Neuronal stem cell (in vitro differentiated cells): ENCODE results near the gene UFD1.

Experiments used
- DNase-seq: peaks from one replicate; pipeline ENCODE4 v3.0.0-alpha.2; 2013; ENCODE audit warnings: low spot score
- H2AFZ ChIP-seq: one replicate; pipeline ENCODE4 v1.6.1; 2013; ENCODE audit warnings: mild to moderate bottlenecking, low read length, inconsistent platforms
- H2AK5ac ChIP-seq: 2 replicates; pipeline ENCODE4 v1.6.1; 2013; ENCODE audit warnings: low read depth, mild to moderate bottlenecking, inconsistent platforms, low read length, moderate library complexity, mixed read lengths
- H2BK120ac ChIP-seq: 2 replicates; pipeline ENCODE4 v1.6.1; 2013; ENCODE audit warnings: low read depth, mild to moderate bottlenecking, inconsistent platforms, low read length, moderate library complexity, mixed read lengths
- H2BK12ac ChIP-seq: one replicate; pipeline ENCODE4 v1.6.1; 2013; ENCODE audit warnings: low read length, inconsistent platforms
- H2BK15ac ChIP-seq: 2 replicates; pipeline ENCODE4 v1.6.1; 2013; ENCODE audit warnings: mild to moderate bottlenecking, low read length, inconsistent platforms, mixed read lengths
- H2BK5ac ChIP-seq: one replicate; pipeline ENCODE4 v1.6.1; 2013; ENCODE audit warnings: inconsistent platforms, mild to moderate bottlenecking, low read length, moderate library complexity
- H3K14ac ChIP-seq: one replicate; pipeline ENCODE4 v1.6.1; 2013; ENCODE audit warnings: low read length, inconsistent platforms
- H3K18ac ChIP-seq: 2 replicates; pipeline ENCODE4 v1.6.1; 2013; ENCODE audit warnings: low read length, inconsistent platforms
- H3K23ac ChIP-seq: 2 replicates; pipeline ENCODE4 v1.6.1; 2013; ENCODE audit warnings: low read depth, mild to moderate bottlenecking, mixed read lengths, low read length, inconsistent platforms; ENCODE audit not compliant: poor library complexity
- H3K27ac ChIP-seq: replicated peaks from 3 replicates; pipeline ENCODE4 v1.5.1; 2013; ENCODE audit warnings: low read length, inconsistent platforms
- H3K27me3 ChIP-seq, 3 experiments: 2 replicates each; pipeline ENCODE4 v1.6.1; 2013; ENCODE audit warnings: low read length in 3 of 3, mild to moderate bottlenecking in 2 of 3, inconsistent platforms in 1 of 3, low read depth in 1 of 3, mixed read lengths in 1 of 3, moderate library complexity in 1 of 3; ENCODE audit not compliant: control insufficient read depth in 3 of 3, insufficient read depth in 3 of 3
- H3K36me3 ChIP-seq, 2 donors: replicated peaks in 1 of 2; 2 replicates each; pipeline ENCODE4 v1.6.1; 2013; ENCODE audit warnings: low read length in 2 of 2; ENCODE audit not compliant: control insufficient read depth in 2 of 2, insufficient read depth in 2 of 2
- H3K4ac ChIP-seq: 2 replicates; pipeline ENCODE4 v1.6.1; 2013; ENCODE audit warnings: inconsistent platforms, mild to moderate bottlenecking, low read length, moderate library complexity
- H3K4me1 ChIP-seq, 2 donors: 1 replicate in 1 of 2; 2 replicates in 1 of 2; pipeline ENCODE4 v1.6.1; 2013; ENCODE audit warnings: low read length in 2 of 2, low read depth in 1 of 2; ENCODE audit not compliant: control insufficient read depth in 2 of 2, insufficient read depth in 1 of 2
- H3K4me2 ChIP-seq: one replicate; pipeline ENCODE4 v1.6.1; 2013; ENCODE audit warnings: mild to moderate bottlenecking, low read length, inconsistent platforms; ENCODE audit not compliant: insufficient read depth, poor library complexity, severe bottlenecking
- H3K4me3 ChIP-seq, 2 donors: 2 replicates each; pipeline ENCODE4 v1.5.1; 2013; ENCODE audit warnings: low read length in 2 of 2, mild to moderate bottlenecking in 2 of 2, inconsistent platforms in 1 of 2, moderate library complexity in 1 of 2
- H3K79me1 ChIP-seq: one replicate; pipeline ENCODE4 v1.6.1; 2013; ENCODE audit warnings: low read depth, mild to moderate bottlenecking, inconsistent platforms, low read length, moderate library complexity
- H3K9ac ChIP-seq: one replicate; pipeline ENCODE4 v1.6.1; 2013; ENCODE audit warnings: mild to moderate bottlenecking, low read depth, low read length, inconsistent platforms; ENCODE audit not compliant: poor library complexity
- H3K9me3 ChIP-seq, 2 donors: replicated peaks in 1 of 2; 2 replicates each; pipeline versions ENCODE3 to v1.6.1; 2013; ENCODE audit warnings: low read length in 2 of 2, mild to moderate bottlenecking in 2 of 2, inconsistent platforms in 1 of 2, low read depth in 1 of 2, mixed read lengths in 1 of 2, moderate library complexity in 1 of 2; ENCODE audit not compliant: control insufficient read depth in 2 of 2, insufficient read depth in 1 of 2
- H4K8ac ChIP-seq: one replicate; pipeline ENCODE4 v1.6.1; 2013; ENCODE audit warnings: low read depth, mild to moderate bottlenecking, inconsistent platforms, low read length, moderate library complexity
- H4K91ac ChIP-seq: one replicate; pipeline ENCODE4 v1.6.1; 2013; ENCODE audit warnings: low read length, low read depth, mild to moderate bottlenecking, inconsistent platforms; ENCODE audit not compliant: poor library complexity
- WGBS, 2 donors: extraction: QIAGEN DNeasy Blood & Tissue Kit; methylation state at CpG; one replicate each; pipeline ENCODE4 v1.1.7; 2013; ENCODE audit warnings: missing lambda C conversion rate in 2 of 2, mixed read lengths in 1 of 2; ENCODE audit not compliant: insufficient read length in 2 of 2, insufficient replicate concordance in 1 of 2; ENCODE audit errors: extremely low coverage in 2 of 2; 5-methylcytosine and 5-hydroxymethylcytosine counted together

The UFD1 gene

GRCh38 chr22:19450363-19451175 lies 28.4 kb downstream of the UFD1 start:
- Histone ChIP-seq H4K8ac (no peak overlapping the region), H3K23ac (no peak overlapping the region), H2BK12ac (no peak overlapping the region), H3K14ac (no peak overlapping the region), H2BK5ac (no peak overlapping the region), H2AK5ac (no peak overlapping the region), H4K91ac (no peak overlapping the region), H3K27me3 (no peaks in the 10 kb centered on the region), H3K9me3 (no peaks in the 10 kb centered on the region), H2BK120ac (no peak overlapping the region), H3K4me3 (no peak overlapping the region), H3K4ac (no peak overlapping the region), H3K4me1 (peaks cover 7 to 9% of the 10 kb centered on the region in 2 donors), H3K79me1 (peaks cover 3% of the 10 kb centered on the region), H3K4me2 (no peak overlapping the region), H2AFZ (no peak overlapping the region), H3K36me3 (peaks cover 28 to 80% of the 10 kb centered on the region in 2 donors), H3K27ac (no peak overlapping the region), H3K18ac (no peak overlapping the region), H3K9ac (no peak overlapping the region), H2BK15ac (no peak overlapping the region)
- DNase-seq, result no peak
- WGBS, 2 donors, result no CpG with 5 or more reads among the region's 8 CpGs

GRCh38 chr22:19449422-19449767 lies 29.6 kb downstream of the UFD1 start:
- H4K91ac ChIP-seq, result no peak overlapping the region
- no peak overlapping the region for H3K4me2 ChIP-seq
- peaks cover 3% of the 10 kb centered on the region for H3K79me1 ChIP-seq
- no peak overlapping the region for H4K8ac ChIP-seq
- no peaks in the 10 kb centered on the region for H3K9me3 ChIP-seq
- no peaks in the 10 kb centered on the region for H3K27me3 ChIP-seq
- peaks cover 23 to 80% of the 10 kb centered on the region in 2 donors for H3K36me3 ChIP-seq
- no peak overlapping the region for H2AFZ ChIP-seq
- no peak overlapping the region for H2BK15ac ChIP-seq
- no peak overlapping the region for H3K9ac ChIP-seq
- H3K27ac ChIP-seq, result no peak overlapping the region
- H3K18ac ChIP-seq, result no peak overlapping the region
- no peak overlapping the region for H2BK5ac ChIP-seq
- H2BK12ac ChIP-seq, result no peak overlapping the region
- peaks cover 7 to 9% of the 10 kb centered on the region in 2 donors for H3K4me1 ChIP-seq
- H2AK5ac ChIP-seq, result no peak overlapping the region
- H3K4ac ChIP-seq, result no peak overlapping the region
- no peak overlapping the region for H3K23ac ChIP-seq
- WGBS, 2 donors, result no CpG with 5 or more reads among the region's 2 CpGs
- H3K4me3 ChIP-seq, result no peak overlapping the region
- no peak overlapping the region for H2BK120ac ChIP-seq
- H3K14ac ChIP-seq, result no peak overlapping the region
- no peak for DNase-seq

- Histone ChIP-seq H2AFZ (no peak overlapping the region), H2BK120ac (no peak overlapping the region), H3K23ac (no peak overlapping the region), H3K4ac (no peak overlapping the region), H2BK5ac (no peak overlapping the region), H2BK12ac (no peak overlapping the region), H2BK15ac (no peak overlapping the region), H3K4me3 (peak overlapping the region in 1 of 2 donors; percentile 64), H3K27ac (no peak overlapping the region), H4K91ac (no peak overlapping the region), H2AK5ac (no peak overlapping the region), H3K4me2 (no peak overlapping the region), H3K18ac (no peak overlapping the region), H3K14ac (no peak overlapping the region), H3K36me3 (peaks cover 25 to 80% of the 10 kb centered on the region in 2 donors), H4K8ac (no peak overlapping the region), H3K9me3 (no peaks in the 10 kb centered on the region), H3K9ac (no peak overlapping the region), H3K79me1 (peaks cover 7% of the 10 kb centered on the region), H3K4me1 (peaks cover 7 to 9% of the 10 kb centered on the region in 2 donors), H3K27me3 (no peaks in the 10 kb centered on the region)
- DNase-seq, result no peak
- WGBS, 2 donors, result no CpG with 5 or more reads among the region's 5 CpGs
Observed at GRCh38 chr22:19448739-19449421, 30.1 kb downstream of the UFD1 start.

- Histone ChIP-seq H2BK12ac (no peak overlapping the region), H3K14ac (peak overlapping the region; percentile 73), H3K4me2 (peak overlapping the region; percentile 85), H2BK15ac (no peak overlapping the region), H3K9me3 (no peaks in the 10 kb centered on the region), H2AK5ac (peak overlapping the region; percentile 15), H3K9ac (peak overlapping the region; percentile 91), H3K4ac (peak overlapping the region; percentile 26), H2AFZ (peak overlapping the region; percentile 86), H3K18ac (peak overlapping the region; percentile 95), H2BK5ac (no peak overlapping the region), H3K4me1 (peaks cover 7 to 9% of the 10 kb centered on the region in 2 donors), H2BK120ac (no peak overlapping the region), H3K36me3 (peaks cover 22 to 80% of the 10 kb centered on the region in 2 donors), H3K27ac (peak overlapping the region; percentile 51), H3K4me3 (peak overlapping the region; percentile 64 to 81), H4K8ac (peak overlapping the region; percentile 89), H4K91ac (no peak overlapping the region), H3K27me3 (no peaks in the 10 kb centered on the region), H3K23ac (peak overlapping the region; percentile 98), H3K79me1 (peaks cover 11% of the 10 kb centered on the region)
- WGBS, 2 donors, result no CpG with 5 or more reads among the region's 14 CpGs
- DNase-seq, result no peak
Observed at GRCh38 chr22:19448076-19448607, 30.9 kb downstream of the UFD1 start.
